ENCODE measurements around the gene ATP8B1.
"Not testable (repeated sequence)": the region's sequence is repeated elsewhere in the genome, so short reads cannot be mapped to it uniquely, and the experiment has no call there.

ATP8B1 gene

GRCh38 chr18:57747809-57748680 lies 55.1 kb downstream of the ATP8B1 start:
- Mint-ChIP-seq H3K9me3 (no peaks in the 10 kb centered on the region), H3K27me3 (no peaks in the 10 kb centered on the region), H3K4me3 (no peak overlapping the region), H3K4me1 (ENCODE audit: low read depth) (peaks cover 4% of the 10 kb centered on the region), H3K36me3 (ENCODE audit: low read depth) (no peaks in the 10 kb centered on the region), H3K27ac (no peak overlapping the region)
- DNase-seq = no peak

GRCh38 chr18:57744211-57744694 lies 58.9 kb downstream of the ATP8B1 start:
- Mint-ChIP-seq H3K27ac (no peak overlapping the region), H3K36me3 (ENCODE audit: low read depth) (peaks cover under 1% of the 10 kb centered on the region), H3K9me3 (peaks cover under 1% of the 10 kb centered on the region), H3K4me3 (no peak overlapping the region), H3K4me1 (ENCODE audit: low read depth) (no peaks in the 10 kb centered on the region), H3K27me3 (no peaks in the 10 kb centered on the region)
- DNase-seq = no peak

- Mint-ChIP-seq H3K27ac (no peak overlapping the region), H3K27me3 (no peaks in the 10 kb centered on the region), H3K9me3 (peaks cover 3% of the 10 kb centered on the region), H3K4me3 (no peak overlapping the region), H3K36me3 (ENCODE audit: low read depth) (peaks cover 6% of the 10 kb centered on the region), H3K4me1 (ENCODE audit: low read depth) (no peaks in the 10 kb centered on the region)
- no peak for DNase-seq
Measured at GRCh38 chr18:57743008-57743407, 60.1 kb downstream of the ATP8B1 start.

- H3K4me1 Mint-ChIP-seq (ENCODE audit: low read depth) = no peaks in the 10 kb centered on the region
- H3K36me3 Mint-ChIP-seq (ENCODE audit: low read depth) = peaks cover 18% of the 10 kb centered on the region
- H3K27me3 Mint-ChIP-seq = no peaks in the 10 kb centered on the region
- H3K4me3 Mint-ChIP-seq = no peak overlapping the region
- peaks cover 3% of the 10 kb centered on the region for H3K9me3 Mint-ChIP-seq
- no peak overlapping the region for H3K27ac Mint-ChIP-seq
- no peak for DNase-seq
Measured at GRCh38 chr18:57741273-57741672, 61.8 kb downstream of the ATP8B1 start.

- H3K4me3 Mint-ChIP-seq = no peak overlapping the region
- no peaks in the 10 kb centered on the region for H3K4me1 Mint-ChIP-seq (ENCODE audit: low read depth)
- H3K9me3 Mint-ChIP-seq = peaks cover 13% of the 10 kb centered on the region
- no peaks in the 10 kb centered on the region for H3K27me3 Mint-ChIP-seq
- H3K27ac Mint-ChIP-seq = no peak overlapping the region
- H3K36me3 Mint-ChIP-seq (ENCODE audit: low read depth) = peaks cover 29% of the 10 kb centered on the region
- DNase-seq = no peak
Measured at GRCh38 chr18:57738078-57738477, 65.0 kb downstream of the ATP8B1 start.

GRCh38 chr18:57737400-57738060 lies 65.6 kb downstream of the ATP8B1 start:
- Mint-ChIP-seq H3K4me1 (ENCODE audit: low read depth) (no peaks in the 10 kb centered on the region), H3K27me3 (no peaks in the 10 kb centered on the region), H3K27ac (no peak overlapping the region), H3K9me3 (peaks cover 17% of the 10 kb centered on the region), H3K36me3 (ENCODE audit: low read depth) (peaks cover 33% of the 10 kb centered on the region), H3K4me3 (no peak overlapping the region)
- DNase-seq = no peak

- not testable (repeated sequence) for DNase-seq; H3K4me3 Mint-ChIP-seq; H3K4me1 Mint-ChIP-seq (ENCODE audit: low read depth); H3K27ac Mint-ChIP-seq; H3K27me3 Mint-ChIP-seq
- H3K9me3 Mint-ChIP-seq = peaks cover 33% of the 10 kb centered on the region
- H3K36me3 Mint-ChIP-seq (ENCODE audit: low read depth) = peaks cover 33% of the 10 kb centered on the region
Measured at GRCh38 chr18:57735042-57735441, 68.1 kb downstream of the ATP8B1 start.

GRCh38 chr18:57733861-57734260 lies 69.3 kb downstream of the ATP8B1 start:
- Mint-ChIP-seq H3K36me3 (ENCODE audit: low read depth) (peaks cover 32% of the 10 kb centered on the region), H3K27me3 (no peaks in the 10 kb centered on the region), H3K9me3 (peaks cover 35% of the 10 kb centered on the region), H3K4me1 (ENCODE audit: low read depth) (no peaks in the 10 kb centered on the region), H3K4me3 (no peak overlapping the region), H3K27ac (no peak overlapping the region)
- DNase-seq = no peak

- no peak overlapping the region for H3K4me3 Mint-ChIP-seq
- peaks cover 50% of the 10 kb centered on the region for H3K9me3 Mint-ChIP-seq
- peaks cover 12% of the 10 kb centered on the region for H3K36me3 Mint-ChIP-seq (ENCODE audit: low read depth)
- H3K27me3 Mint-ChIP-seq = no peaks in the 10 kb centered on the region
- DNase-seq = no peak
- H3K4me1 Mint-ChIP-seq (ENCODE audit: low read depth) = peaks cover 4% of the 10 kb centered on the region
- H3K27ac Mint-ChIP-seq = no peak overlapping the region
Measured at GRCh38 chr18:57730146-57730545, 73.0 kb downstream of the ATP8B1 start.

- peaks cover 4% of the 10 kb centered on the region for H3K4me1 Mint-ChIP-seq (ENCODE audit: low read depth)
- no peak overlapping the region for H3K4me3 Mint-ChIP-seq
- H3K9me3 Mint-ChIP-seq = peaks cover 48% of the 10 kb centered on the region
- peaks cover 10% of the 10 kb centered on the region for H3K36me3 Mint-ChIP-seq (ENCODE audit: low read depth)
- DNase-seq = no peak
- no peak overlapping the region for H3K27ac Mint-ChIP-seq
- no peaks in the 10 kb centered on the region for H3K27me3 Mint-ChIP-seq
Measured at GRCh38 chr18:57728941-57729511, 74.1 kb downstream of the ATP8B1 start.

- no peak overlapping the region for H3K27ac Mint-ChIP-seq
- H3K9me3 Mint-ChIP-seq = peaks cover 46% of the 10 kb centered on the region
- no peaks in the 10 kb centered on the region for H3K27me3 Mint-ChIP-seq
- peaks cover 9% of the 10 kb centered on the region for H3K36me3 Mint-ChIP-seq (ENCODE audit: low read depth)
- H3K4me3 Mint-ChIP-seq = no peak overlapping the region
- DNase-seq = no peak
- H3K4me1 Mint-ChIP-seq (ENCODE audit: low read depth) = peaks cover 4% of the 10 kb centered on the region
Measured at GRCh38 chr18:57727952-57728807, 74.9 kb downstream of the ATP8B1 start.

- DNase-seq; H3K27me3 Mint-ChIP-seq; H3K4me3 Mint-ChIP-seq; H3K36me3 Mint-ChIP-seq (ENCODE audit: low read depth); H3K27ac Mint-ChIP-seq; H3K4me1 Mint-ChIP-seq (ENCODE audit: low read depth): not testable (repeated sequence)
- H3K9me3 Mint-ChIP-seq = peaks cover 33% of the 10 kb centered on the region
Measured at GRCh38 chr18:57719211-57719935, 83.7 kb downstream of the ATP8B1 start.

GRCh38 chr18:57716549-57716948 lies 86.6 kb downstream of the ATP8B1 start:
- H3K4me3 Mint-ChIP-seq = no peak overlapping the region
- no peak for DNase-seq
- no peaks in the 10 kb centered on the region for H3K27me3 Mint-ChIP-seq
- H3K36me3 Mint-ChIP-seq (ENCODE audit: low read depth) = peaks cover 6% of the 10 kb centered on the region
- H3K4me1 Mint-ChIP-seq (ENCODE audit: low read depth) = no peaks in the 10 kb centered on the region
- no peak overlapping the region for H3K27ac Mint-ChIP-seq
- H3K9me3 Mint-ChIP-seq = peaks cover 33% of the 10 kb centered on the region

GRCh38 chr18:57715671-57716070 lies 87.4 kb downstream of the ATP8B1 start:
- Mint-ChIP-seq H3K27ac (no peak overlapping the region), H3K36me3 (ENCODE audit: low read depth) (peaks cover 6% of the 10 kb centered on the region), H3K9me3 (peaks cover 33% of the 10 kb centered on the region), H3K4me3 (no peak overlapping the region), H3K4me1 (ENCODE audit: low read depth) (no peaks in the 10 kb centered on the region), H3K27me3 (no peaks in the 10 kb centered on the region)
- no peak for DNase-seq

All from activated T-cell treated with anti-CD3 and anti-CD28 coated beads, Interleukin-2, amount 50 U/mL, for 24 hours (primary cell).